NCI-H2196 treated with DMSO at 0.1 percent for 48 hours (cell line): ENCODE data around the gene ZNF41.
"Not testable (repeated sequence)": the region's sequence is repeated elsewhere in the genome, so short reads cannot be mapped to it uniquely, and the experiment has no call there.

Experiments used
- DNase-seq: peaks from one replicate; lab custom pipeline; 2025; ENCODE audit not compliant: unreplicated experiment; lab: John Stamatoyannopoulos, UW

The ZNF41 gene

DNA sequence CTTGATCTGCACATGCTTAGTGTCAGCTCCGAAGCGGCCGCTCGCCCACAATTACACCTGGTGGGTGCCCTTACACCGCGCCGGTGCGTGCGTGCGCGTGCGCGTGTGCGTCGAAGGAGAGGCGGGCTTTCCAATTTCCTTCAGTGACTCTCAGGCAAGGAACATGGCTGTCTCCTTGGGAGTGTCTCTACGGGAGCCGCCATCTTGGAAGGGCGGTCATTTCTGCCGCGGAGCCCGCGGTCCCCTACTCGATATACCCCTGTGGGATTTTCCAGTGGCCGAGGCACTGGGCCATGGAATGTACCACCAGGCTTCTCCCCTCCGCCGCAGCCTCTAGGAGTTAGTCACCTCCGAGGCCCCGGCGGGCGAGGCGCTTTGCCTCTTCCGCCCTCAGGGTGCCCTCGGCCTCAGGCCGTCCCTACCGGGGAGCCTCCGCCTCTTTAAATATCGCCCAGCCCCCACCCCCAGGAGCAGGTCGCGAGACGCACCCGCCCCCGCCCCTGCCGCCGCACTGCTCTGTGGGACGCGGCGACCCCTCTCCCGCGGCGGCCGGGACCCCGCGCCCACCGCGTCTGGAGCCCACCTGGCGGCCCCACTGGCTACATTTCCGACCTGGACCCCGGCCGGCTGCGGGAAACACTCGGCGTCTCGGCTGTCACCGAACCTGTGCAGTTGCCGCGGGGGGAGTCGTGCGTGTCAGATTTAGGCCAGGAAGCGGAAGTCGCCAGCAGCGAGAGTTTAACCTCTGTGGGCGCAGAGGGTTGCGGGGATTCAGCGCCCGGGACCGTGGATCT is at the start of gene ZNF41:
ZNF41 (minus strand) TSS at position 711 of the 794 bp plus-strand sequence. CDS start 15,741 bp downstream, outside the sequence.
- DNase-seq: peak; percentile 55

DNA sequence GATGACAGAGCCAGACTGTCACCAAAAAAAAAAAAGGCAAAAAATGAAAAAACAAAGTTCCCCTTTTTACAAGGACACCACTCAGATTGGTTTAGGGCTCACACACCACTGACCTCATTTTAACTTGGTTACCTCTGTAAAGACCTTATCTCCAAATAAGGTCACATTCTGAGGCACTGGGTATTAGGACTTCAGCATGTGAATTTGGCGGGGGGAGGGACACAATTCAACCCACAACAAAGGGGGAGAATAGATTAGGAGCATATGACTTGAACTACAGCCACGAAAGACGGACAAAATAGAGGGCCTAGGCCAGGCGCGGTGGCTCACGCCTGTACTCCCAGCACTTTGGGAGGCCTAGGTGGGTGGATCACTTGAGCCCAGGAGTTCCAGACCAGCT is 47.0 kb upstream of the ZNF41 start:
- no peak for DNase-seq

DNA sequence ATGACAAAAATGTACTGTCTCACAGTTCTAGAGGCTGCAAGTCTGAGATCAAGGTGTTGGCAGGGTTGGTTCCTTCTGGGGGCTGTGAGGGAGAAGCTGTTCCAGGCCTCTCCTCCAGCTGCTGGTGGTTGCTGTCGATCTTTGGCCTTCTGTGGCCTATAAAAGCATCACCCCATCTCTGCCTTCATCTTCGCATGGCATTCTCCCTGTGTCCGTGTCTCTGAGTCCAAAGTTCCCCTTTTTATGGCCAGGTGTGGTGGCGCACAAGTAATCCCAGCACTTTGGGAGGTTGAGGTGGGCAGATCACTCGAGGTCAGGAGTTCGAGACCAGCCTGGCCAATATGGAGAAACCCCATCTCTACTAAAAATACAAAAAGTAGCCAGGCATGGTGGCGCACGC is 46.5 kb upstream of the ZNF41 start:
- DNase-seq: no peak

DNA sequence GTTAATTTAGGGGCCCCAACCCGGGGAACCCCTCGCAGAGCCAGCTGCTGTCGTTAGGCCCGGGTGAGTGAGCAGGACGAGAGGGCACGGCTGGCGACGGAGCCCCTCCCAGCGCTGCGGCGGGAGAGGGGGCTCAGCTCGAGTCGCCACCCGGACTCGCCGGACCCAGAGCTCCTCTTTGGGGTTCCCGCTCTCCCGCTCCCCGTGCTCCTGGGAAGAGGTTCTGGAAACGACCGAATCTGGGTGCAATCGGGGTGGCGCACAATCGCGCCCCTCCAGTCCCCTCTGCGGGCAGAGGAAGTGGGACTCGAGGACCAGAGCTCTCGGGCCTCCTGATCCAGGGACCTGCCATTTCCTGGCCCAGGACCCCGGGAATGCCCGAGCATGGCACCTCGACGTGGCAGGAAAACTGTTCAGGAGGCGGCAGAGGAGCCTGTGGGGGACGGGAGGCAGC is 40.7 kb upstream of the ZNF41 start:
- no peak for DNase-seq

DNA sequence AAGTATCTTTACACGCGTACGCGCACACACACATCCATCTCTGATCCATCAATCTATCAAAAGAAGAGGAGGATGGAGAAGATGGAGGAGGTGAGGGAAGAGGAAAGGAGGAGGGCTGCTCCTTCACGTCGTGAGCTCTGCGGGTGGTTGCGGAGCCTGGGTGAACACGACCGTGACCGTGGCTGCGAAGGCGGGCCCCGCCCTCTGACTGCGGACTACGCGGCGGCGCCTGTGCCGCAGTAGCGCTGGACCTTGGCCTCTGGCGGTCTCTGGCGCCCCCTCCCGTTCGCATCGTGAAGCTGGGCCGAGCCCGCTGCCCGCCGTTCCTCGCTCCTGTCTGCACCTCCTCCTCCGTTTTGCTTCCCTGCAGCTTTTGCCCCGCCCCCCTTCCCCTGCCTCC is 40.3 kb upstream of the ZNF41 start:
- peak; percentile 54 for DNase-seq

DNA sequence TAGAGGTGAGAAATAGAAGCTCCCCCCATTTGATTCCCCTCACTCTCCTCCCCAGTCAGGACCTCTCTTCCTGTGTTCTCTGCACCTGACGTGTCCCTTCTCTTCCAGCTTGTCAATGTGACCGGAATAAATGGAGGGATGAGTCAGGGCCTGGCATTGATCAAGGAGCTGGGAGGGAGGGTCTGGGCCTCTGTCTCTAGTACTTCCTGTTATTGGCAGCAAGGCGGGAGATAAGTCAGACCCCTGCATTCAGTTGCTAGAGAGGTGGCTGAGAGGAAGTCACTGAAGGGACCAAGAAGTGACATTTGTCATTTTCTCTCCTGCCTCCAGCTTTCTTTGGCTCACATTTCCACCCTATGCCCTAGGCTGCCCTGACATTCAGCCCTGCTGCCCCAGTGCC is 35.1 kb upstream of the ZNF41 start:
- DNase-seq: no peak

DNA sequence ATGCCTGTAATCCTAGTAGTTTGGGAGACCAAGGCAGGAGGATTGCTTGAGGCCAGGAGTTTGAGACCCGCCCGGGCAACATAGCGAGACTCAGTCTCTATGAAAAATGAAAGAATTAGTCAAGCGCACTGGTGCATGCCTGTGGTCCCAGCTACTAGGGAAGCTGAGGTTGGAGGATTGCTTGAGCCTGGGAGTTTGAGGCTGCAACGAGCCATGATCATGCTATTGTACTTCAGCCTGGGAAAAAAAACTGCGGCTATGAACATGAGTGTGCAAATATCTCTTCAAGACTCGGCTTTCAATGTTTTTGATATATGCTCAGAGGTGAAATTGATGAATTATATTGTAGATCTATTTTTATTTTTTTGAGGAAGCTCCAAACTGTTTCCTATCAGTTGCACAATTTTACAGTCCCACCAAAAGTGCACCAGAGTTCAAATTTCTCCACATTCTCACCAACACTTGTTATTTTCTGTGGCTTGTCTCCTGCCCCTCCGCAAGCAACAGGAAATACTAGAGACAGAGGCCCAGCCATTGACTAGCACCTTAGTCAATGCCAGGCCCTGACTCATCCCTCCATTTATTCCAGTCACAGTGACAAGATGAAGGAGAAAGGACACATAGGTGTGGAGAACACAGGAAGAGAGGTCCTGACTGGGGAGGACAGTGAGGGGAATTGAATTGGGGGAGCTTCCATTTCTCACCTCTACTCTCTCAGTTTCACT is 33.1 kb upstream of the ZNF41 start:
- no peak for DNase-seq

DNA sequence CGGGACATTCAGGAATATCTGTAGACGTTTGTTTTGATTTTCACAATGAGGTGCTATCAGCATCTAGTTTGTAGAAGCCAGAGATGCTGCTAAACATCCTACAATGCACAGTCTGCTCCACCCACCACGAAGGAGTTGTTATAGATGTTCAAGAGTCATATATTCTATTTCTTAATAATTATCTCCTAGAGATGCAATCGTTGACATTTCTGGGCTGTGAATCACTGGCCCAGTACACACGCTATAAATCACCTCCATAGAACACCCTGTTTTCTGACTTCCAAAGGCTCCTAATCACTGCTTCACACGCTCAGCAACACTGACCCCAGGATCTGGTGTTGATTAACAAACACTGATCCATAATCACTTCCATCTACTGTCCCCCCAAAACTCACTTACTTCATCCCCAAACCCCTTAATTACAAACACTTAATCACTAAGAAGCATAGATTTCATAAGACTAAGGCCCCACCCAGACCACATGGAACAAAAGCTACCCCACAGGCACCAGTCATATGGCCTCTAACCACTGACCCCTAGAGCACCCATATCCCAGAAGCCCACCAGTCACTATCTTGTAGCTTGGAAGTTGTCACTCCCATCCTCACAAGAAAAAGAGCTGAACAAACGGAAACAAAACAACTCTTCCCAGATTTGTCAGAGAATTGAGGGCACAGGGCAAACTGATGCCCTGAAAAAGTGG is 31.7 kb upstream of the ZNF41 start:
- no peak for DNase-seq

DNA sequence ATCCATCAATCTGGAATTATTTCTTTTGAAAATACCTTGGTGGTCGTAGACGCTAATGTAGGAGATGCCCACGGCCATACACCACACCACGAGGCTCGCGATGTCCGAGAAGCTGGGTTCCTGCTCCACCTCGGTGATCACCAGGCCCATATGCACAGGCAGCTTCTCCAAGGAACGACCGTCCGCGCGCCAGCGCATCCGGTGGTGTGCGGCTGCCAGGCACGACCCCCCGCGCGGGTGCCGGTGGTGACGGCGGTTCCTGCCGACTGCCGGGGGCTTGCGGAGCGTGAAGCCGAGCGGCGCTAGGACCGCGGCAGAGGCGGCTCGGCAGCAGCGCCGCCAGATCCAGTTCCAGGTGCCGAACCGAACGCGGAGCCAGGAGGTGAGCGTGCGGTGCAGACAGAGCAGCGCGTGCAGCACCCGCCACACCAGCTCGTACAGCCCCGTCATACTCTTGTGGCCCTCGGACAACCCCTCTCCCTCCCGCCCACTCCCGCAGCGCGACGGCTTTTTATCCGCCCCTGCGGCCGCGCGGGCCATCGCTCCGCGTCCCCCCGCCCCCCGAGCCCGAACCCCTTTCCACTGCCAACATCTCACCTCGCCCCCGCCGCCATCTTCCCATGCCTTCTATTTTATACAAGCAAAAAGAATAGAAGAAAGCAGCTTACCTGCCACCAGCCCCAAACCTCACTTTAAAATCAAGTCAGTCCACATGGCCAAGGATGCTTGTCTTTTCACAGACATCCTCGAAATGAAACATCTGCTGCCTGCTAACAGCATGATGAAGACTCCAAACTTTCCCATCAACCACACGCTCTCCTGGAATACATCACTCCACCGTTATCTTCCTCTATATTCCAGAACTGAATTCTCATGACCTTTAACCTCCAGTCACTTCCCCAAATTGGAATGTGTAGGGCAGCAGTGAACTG is 30.3 kb upstream of the ZNF41 start:
- DNase-seq: not testable (repeated sequence)

DNA sequence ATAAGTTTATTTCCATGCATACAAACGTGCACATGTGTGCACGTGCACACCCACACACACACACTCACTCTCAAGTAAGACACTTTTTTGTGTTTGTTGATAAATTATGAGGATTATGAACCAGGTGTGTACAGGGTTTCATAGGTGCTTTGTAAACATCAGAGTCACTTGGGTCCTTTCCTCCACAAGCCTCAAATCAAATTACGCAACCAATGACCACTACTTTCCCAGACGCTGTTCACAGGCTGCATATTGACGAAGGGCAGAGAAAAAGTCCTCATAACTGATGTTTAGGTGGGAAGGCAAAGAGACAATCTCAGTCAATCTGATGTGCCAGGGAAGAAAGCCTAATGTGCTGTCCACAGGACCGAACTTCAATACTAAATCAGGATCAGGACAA is 29.4 kb upstream of the ZNF41 start:
- DNase-seq: not testable (repeated sequence)

DNA sequence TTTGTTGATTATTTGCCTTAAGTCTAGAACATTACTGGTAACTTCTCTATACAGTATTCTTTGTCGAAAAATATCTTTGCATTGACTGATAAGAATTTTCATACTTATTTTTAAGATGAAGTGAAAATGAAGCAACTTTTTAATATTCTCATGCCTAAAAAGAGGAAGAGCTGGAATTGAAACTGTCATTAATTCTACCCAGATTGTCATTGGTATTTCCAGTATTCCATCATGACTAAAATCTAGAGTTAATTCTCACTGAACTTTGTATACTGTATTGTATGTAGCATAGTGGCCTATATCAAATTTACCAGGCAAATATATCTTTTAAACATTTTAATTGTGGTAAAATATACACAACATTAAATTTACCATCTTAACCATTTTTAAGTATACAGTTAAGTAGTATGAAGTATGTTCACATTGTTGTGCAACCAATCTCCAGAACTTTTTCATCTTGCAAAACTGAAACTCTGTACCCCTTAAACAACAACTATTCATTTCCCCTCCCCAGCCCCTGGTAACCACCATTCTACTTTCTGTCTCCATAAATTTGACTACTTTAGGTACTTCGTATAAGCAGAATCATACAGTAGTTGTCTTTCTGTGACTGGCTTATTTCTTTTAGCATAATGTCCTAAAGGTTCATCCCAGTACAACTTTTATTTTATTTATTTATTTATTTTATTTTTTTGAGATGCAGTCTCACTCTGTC is 24.3 kb upstream of the ZNF41 start:
- DNase-seq: no peak

DNA sequence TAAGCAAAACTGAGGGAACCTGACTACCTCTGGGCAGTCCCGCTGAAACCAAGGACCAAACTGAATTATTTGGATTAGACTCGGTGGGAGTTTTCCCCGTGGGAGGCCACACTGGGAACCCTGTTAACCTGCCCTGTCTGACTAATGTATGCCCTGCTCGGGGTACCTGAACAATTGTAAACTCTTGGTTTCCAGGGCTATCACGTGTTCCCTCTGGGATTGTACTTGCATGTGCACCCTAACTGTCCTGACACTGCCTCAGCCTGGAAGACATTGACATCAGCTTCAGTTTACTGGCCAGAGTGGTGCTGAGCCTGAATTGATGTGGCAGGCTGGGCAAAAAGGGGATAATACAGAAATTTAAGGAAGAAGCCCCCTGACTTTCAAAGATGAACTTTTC is 20.1 kb upstream of the ZNF41 start:
- DNase-seq: no peak

DNA sequence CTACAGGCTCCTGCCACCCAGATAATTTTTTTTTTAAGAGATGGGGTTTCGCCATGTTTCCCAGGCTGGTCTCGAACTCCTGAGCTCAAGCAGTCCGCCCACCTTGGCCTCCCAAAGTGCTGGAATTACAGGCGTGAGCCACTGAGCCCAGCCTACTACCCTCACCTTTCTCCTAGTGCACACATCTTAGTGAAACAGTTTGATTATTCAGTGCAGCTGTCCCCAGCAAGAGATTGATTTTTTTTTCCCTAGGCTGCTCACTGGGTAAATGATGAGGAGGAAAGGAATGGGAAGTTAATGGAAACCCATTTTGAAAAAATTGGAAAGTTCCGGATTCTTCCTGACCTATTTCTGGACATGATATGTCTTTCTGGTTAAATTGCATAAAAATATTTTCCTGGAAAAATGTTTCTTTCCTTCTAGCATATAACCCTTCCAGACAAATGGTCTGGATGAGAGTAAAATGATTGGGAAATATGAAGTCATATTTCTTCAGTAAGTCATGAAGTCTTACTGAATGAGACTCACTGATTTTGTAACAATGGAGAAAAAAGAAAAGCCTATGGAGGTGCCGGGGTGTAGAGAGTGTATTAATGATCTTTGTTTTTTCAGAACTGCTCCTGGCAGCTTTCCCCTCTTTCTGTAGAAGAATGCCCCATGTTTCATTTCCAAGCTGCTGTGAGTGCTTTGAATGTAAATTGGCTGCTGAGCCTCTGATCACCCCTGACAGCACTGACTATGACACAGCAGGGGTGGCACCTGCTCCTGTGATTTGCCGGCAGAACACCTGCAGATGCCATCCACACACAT is 19.5 kb upstream of the ZNF41 start:
- DNase-seq: no peak

DNA sequence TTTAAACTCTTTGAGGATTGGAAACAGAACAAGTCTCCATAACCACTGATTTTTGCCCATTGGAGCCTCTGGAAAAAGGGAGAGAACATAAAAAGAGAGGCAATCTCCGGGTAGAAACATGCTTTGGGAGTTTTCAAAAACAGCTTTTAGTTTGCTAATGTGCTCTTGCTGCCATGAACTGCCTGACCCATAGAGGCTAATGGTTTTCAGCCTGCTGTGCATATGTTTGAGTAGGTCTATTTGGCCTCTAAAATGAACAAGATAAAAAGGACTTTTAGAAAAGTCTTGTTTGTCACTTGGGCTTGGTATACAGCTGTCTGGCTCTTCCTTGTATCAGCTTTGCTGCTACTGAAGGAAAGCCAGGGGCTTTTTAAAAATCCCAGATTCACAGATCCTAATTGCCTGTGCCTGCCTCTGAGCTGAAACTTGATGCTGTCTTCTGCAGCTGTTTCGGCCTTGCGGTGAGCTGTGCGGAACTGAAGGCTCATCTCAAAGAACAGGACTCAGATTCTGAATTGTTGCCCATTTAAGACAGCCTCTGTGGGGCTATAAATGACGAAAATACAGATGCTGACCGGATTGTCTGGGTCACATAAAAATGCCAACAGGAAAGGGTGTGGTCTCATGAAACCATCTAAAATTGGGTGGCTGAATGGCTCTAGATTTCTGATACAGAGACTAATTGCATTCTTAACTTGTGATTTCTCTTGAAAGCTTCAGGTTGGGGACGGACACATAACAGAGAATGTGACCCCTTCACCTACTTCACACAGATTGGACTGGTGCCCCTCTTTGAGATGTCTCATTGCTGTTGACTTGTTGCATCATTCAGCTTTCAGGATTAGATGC is 18.4 kb upstream of the ZNF41 start:
- no peak for DNase-seq

DNA sequence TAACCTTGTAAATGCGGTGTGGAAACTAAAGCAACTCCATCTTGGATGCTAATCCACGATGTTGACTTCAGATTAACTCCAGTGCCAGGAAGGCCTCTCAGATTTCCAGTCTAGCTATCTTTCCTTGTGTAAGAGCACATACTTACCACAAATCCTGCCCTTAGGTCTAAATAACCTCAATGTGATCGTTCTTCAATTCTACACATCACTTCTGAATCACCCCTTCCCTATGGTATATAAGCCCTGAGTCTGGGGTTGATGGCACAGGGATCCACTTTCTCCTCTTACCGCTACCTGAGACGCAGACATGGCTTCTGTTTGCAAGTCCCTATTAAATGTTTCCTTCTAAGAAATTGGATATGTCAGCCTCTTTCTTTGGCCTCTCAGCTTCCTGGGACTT is 17.5 kb upstream of the ZNF41 start:
- no peak for DNase-seq

DNA sequence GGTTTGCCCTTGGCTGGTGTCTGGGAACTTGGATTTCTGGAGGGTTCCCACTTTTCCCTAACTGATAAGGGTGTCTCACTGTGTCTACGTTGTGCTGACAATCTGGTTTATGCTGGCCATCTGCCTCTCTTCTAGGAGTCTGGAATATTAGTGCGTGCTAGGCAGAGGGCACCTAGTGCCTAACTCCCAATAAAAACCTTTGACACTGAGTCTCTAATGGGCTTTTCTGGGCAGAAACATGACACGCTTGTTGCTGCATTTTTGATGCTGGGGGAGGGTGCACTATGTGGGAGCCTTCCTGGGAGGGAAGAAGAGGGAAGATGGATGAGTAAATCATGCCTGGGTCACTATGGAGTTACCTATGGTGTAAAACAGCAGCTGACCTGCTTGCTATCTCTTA is 16.3 kb upstream of the ZNF41 start:
- no peak for DNase-seq

DNA sequence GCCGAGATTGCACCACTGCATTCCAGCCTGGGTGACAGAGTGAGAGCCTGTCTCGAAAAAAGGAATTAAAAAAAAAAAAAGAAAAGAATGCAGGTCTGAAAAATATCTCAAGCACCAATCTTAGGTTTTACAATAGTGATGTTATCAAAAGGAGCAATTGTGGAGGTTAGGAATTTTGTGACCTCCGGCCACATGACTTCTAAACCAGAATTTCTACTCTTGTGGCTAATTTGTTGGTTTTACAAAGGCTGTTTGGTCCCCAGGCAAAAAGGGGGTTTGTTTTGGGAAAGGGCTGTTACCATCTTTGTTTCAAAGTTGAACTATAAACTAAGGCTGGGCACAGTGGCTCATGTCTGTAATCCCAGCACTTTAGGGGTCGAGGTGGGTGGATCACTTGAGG is 15.4 kb upstream of the ZNF41 start:
- DNase-seq: no peak

DNA sequence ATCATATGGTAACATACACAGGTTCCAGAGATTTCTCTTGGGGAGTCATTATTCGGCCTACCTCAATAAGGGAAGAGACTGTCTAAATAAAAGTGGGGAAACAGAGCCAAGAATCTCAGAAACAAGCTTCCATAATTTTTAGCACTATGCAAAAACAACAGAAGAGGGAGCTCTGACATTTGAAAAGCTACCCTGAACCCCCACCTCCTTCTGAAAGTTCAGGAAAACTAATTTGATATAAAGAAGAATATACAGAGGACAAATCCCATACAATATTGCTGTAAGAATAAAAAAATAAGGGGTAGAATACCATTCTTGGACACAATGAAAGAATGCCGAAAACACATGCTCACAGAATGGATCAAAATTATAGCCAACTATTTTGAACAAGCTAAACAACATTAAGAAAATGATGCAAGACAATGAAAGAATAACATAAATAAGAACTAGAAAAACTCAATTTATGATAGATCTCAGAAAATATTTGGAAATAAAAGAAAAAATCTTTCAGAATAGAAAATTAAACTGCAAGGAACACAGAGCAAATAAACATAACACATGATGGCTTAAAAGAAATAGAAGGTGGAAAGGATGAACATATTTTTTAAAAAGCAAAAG is 14.4 kb upstream of the ZNF41 start:
- DNase-seq: no peak
